ENCODE results near the gene PLCXD3.

DNA sequence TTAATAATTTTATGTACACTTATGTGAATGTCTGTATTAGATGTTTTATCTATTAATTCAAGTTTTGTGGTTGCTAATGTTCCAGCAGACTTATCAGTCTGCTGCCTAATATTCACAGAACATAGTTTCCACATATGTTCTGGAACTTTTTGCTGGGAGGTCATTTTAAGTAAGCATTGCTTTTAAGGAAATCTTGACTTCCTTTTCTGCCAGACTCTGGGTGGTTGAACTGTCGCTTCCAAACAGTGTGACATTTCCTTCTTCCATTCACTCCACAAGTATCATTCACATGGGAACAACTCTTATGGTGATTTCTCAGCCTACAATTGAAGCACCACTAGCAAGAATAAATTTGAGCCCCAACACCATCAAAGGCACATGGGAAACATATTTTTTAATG, 82.9 kb downstream of the PLCXD3 start:
- TF ChIP-seq, protein P1, sequence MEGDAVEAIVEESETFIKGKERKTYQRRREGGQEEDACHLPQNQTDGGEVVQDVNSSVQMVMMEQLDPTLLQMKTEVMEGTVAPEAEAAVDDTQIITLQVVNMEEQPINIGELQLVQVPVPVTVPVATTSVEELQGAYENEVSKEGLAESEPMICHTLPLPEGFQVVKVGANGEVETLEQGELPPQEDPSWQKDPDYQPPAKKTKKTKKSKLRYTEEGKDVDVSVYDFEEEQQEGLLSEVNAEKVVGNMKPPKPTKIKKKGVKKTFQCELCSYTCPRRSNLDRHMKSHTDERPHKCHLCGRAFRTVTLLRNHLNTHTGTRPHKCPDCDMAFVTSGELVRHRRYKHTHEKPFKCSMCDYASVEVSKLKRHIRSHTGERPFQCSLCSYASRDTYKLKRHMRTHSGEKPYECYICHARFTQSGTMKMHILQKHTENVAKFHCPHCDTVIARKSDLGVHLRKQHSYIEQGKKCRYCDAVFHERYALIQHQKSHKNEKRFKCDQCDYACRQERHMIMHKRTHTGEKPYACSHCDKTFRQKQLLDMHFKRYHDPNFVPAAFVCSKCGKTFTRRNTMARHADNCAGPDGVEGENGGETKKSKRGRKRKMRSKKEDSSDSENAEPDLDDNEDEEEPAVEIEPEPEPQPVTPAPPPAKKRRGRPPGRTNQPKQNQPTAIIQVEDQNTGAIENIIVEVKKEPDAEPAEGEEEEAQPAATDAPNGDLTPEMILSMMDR (IDR thresholded peaks at IDR 0.05): no peak
- no peak for TF ChIP-seq POLR2A (IDR thresholded peaks at IDR 0.05)
